Breast epithelium (tissue), 3 donors: Measurements from ENCODE around the gene GLYR1.

Experiments used
- POLR2A ChIP-seq: fragments of 450-650 bp; IDR thresholded peaks from one replicate; pipeline ENCODE4 v1.6.1; 2016; ENCODE audit warnings: antibody characterized with exemption, mild to moderate bottlenecking, moderate library complexity
- TF ChIP-seq, protein P1 (sequence below), 3 donors: fragments of 450-650 bp; IDR thresholded peaks; one replicate each; pipeline ENCODE4 v1.5.1; 2016 to 2017; ENCODE audit warnings: antibody characterized with exemption in 3 of 3, mild to moderate bottlenecking in 3 of 3, moderate library complexity in 3 of 3

DNA sequence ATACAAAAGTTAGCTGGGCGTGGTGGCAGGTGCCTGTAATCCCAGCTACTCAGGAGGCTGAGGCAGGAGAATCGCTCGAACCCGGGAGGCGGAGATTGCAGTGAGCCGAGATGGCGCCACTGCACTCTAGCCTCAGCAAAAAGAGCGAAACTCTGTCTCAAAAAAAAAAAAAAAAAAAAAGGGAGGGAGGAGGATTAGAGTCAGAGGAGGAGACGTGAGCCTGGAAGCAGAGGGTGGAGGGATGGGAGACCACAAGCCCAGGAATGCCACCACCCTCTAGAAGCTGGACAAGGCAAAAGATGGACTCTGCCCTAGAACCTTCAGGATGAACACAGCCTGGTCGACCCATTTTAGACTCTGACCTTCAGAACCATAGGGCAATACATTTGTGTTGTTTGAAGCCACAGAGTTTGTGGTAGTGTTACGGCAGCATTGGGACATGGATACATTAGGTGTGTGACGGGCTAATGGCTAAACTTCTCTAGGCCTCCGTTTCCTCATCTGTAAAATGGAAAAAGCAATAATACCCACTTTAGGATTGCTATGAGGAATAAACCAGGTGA, 54.1 kb downstream of the GLYR1 start:
- no peak for TF ChIP-seq POLR2A
- TF ChIP-seq, protein P1, sequence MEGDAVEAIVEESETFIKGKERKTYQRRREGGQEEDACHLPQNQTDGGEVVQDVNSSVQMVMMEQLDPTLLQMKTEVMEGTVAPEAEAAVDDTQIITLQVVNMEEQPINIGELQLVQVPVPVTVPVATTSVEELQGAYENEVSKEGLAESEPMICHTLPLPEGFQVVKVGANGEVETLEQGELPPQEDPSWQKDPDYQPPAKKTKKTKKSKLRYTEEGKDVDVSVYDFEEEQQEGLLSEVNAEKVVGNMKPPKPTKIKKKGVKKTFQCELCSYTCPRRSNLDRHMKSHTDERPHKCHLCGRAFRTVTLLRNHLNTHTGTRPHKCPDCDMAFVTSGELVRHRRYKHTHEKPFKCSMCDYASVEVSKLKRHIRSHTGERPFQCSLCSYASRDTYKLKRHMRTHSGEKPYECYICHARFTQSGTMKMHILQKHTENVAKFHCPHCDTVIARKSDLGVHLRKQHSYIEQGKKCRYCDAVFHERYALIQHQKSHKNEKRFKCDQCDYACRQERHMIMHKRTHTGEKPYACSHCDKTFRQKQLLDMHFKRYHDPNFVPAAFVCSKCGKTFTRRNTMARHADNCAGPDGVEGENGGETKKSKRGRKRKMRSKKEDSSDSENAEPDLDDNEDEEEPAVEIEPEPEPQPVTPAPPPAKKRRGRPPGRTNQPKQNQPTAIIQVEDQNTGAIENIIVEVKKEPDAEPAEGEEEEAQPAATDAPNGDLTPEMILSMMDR (IDR thresholded peaks at IDR 0.05), result no peak
